ENCODE measurements around the gene THADA. TPM values are rescaled to one million over a fixed set of nuclear protein-coding genes. Genes with fewer than 3 reads are reported as not detected.
A peak's percentile ranks its signal among the peaks of the same experiment; 100 is the strongest.

THADA gene
- total and polyA plus RNA-seq, 4 experiments from 2014 or later = 20.3 to 44.8 (median 32.8) TPM

GRCh38 chr2:43482961-43483360 lies 112.9 kb downstream of the THADA start:
- no peaks in the 10 kb centered on the region for H3K27me3 Mint-ChIP-seq
- H3K9me3 Mint-ChIP-seq = no peaks in the 10 kb centered on the region
- H3K36me3 ChIP-seq (ENCODE audit: insufficient read depth, low read length) = no peaks in the 10 kb centered on the region
- H3K27me3 ChIP-seq (ENCODE audit: insufficient read depth, low read length) = no peaks in the 10 kb centered on the region
- intact Hi-C loops (cut with micrococcal nuclease) = loop anchor here (5.0 kb wide), 2 partner anchors 241 to 461 kb away; no protein-coding TSS in a partner anchor
- no peak overlapping the region for H3K4me3 ChIP-seq (ENCODE audit: low read length in 2 of 2)
- peak overlapping the region in 1 of 7 donors; percentile 9 for H3K27ac Mint-ChIP-seq
- no peak overlapping the region for H3K4me3 Mint-ChIP-seq
- ChIA-PET CTCF (ENCODE audit: partially characterized antibody) (interaction anchor here (1.2 to 4.3 kb wide), 5 partner anchors 58 to 537 kb away, joined by 3 to 120 read pairs (median 58); partner anchors contain the start of gene ZFP36L2), POLR2A (ENCODE audit: partially characterized antibody) (interaction anchor here (2.9 kb wide), 1 partner anchor 355 kb away, joined by 27 read pairs; no protein-coding TSS in a partner anchor)
- H3K4me1 Mint-ChIP-seq = peaks cover 0 to 7% (median 4%) of the 10 kb centered on the region in 4 donors
- H3K4me1 ChIP-seq (ENCODE audit: insufficient read depth, low read length) = peaks cover 4% of the 10 kb centered on the region
- peaks cover 23 to 28% of the 10 kb centered on the region in 2 donors for H3K36me3 Mint-ChIP-seq
- no peak for DNase-seq
- no peak overlapping the region for H3K27ac ChIP-seq (ENCODE audit: low read depth, low read length)
- H3K9me3 ChIP-seq (ENCODE audit: control insufficient read depth in 1 of 2, low read length in 2 of 2) = no peaks in the 10 kb centered on the region

- no peaks in the 10 kb centered on the region for H3K9me3 ChIP-seq (ENCODE audit: control insufficient read depth in 1 of 2, low read length in 2 of 2)
- peaks cover 23 to 31% of the 10 kb centered on the region in 2 donors for H3K36me3 Mint-ChIP-seq
- no peaks in the 10 kb centered on the region for H3K9me3 Mint-ChIP-seq
- ChIA-PET POLR2A (ENCODE audit: partially characterized antibody) (no interaction called here), CTCF (ENCODE audit: partially characterized antibody) (interaction anchor here (0.9 to 3.1 kb wide), 5 partner anchors 217 to 671 kb away, joined by 3 to 17 read pairs (median 6); no protein-coding TSS in a partner anchor)
- peaks cover 4% of the 10 kb centered on the region for H3K4me1 ChIP-seq (ENCODE audit: insufficient read depth, low read length)
- no peak overlapping the region for H3K27ac Mint-ChIP-seq
- H3K4me3 Mint-ChIP-seq = no peak overlapping the region
- no peak overlapping the region for H3K27ac ChIP-seq (ENCODE audit: low read depth, low read length)
- no peaks in the 10 kb centered on the region for H3K36me3 ChIP-seq (ENCODE audit: insufficient read depth, low read length)
- intact Hi-C loops (cut with micrococcal nuclease) = loop anchor here (5.0 kb wide), 2 partner anchors 240 to 460 kb away; no protein-coding TSS in a partner anchor
- no peak overlapping the region for H3K4me3 ChIP-seq (ENCODE audit: low read length in 2 of 2)
- DNase-seq = no peak
- no peaks in the 10 kb centered on the region for H3K27me3 ChIP-seq (ENCODE audit: insufficient read depth, low read length)
- no peaks in the 10 kb centered on the region for H3K27me3 Mint-ChIP-seq
- peaks cover 0 to 7% (median 4%) of the 10 kb centered on the region in 4 donors for H3K4me1 Mint-ChIP-seq
These were observed 113.8 kb downstream of the THADA start for GRCh38 chr2:43481927-43482542.

GRCh38 chr2:43480874-43481273 lies 115.0 kb downstream of the THADA start:
- POLR2A ChIA-PET (ENCODE audit: partially characterized antibody) = no interaction called here
- DNase-seq = no peak

GRCh38 chr2:43478412-43479086 lies 117.3 kb downstream of the THADA start:
- no peak overlapping the region for H3K4me3 ChIP-seq (ENCODE audit: low read length in 2 of 2)
- DNase-seq = no peak
- no peak overlapping the region for H3K27ac ChIP-seq (ENCODE audit: low read depth, low read length)
- H3K4me3 Mint-ChIP-seq = no peak overlapping the region
- no peaks in the 10 kb centered on the region for H3K27me3 ChIP-seq (ENCODE audit: insufficient read depth, low read length)
- peaks cover 36 to 40% of the 10 kb centered on the region in 2 donors for H3K36me3 Mint-ChIP-seq
- H3K36me3 ChIP-seq (ENCODE audit: insufficient read depth, low read length) = no peaks in the 10 kb centered on the region
- H3K4me1 ChIP-seq (ENCODE audit: insufficient read depth, low read length) = no peaks in the 10 kb centered on the region
- H3K4me1 Mint-ChIP-seq = peaks cover 0 to 7% (median 0%) of the 10 kb centered on the region in 4 donors
- intact Hi-C loops (cut with micrococcal nuclease) = no loop called here
- ChIA-PET POLR2A (ENCODE audit: partially characterized antibody) (interaction anchor here (1.1 to 2.1 kb wide), 2 partner anchors 252 to 254 kb away, joined by 4 read pairs; partner anchors contain the start of gene ZFP36L2), CTCF (ENCODE audit: partially characterized antibody) (interaction anchor here (1.7 to 2.5 kb wide), 2 partner anchors 351 to 650 kb away, joined by 5 to 10 read pairs; no protein-coding TSS in a partner anchor)
- H3K9me3 ChIP-seq (ENCODE audit: control insufficient read depth in 1 of 2, low read length in 2 of 2) = no peaks in the 10 kb centered on the region
- no peaks in the 10 kb centered on the region for H3K27me3 Mint-ChIP-seq
- no peaks in the 10 kb centered on the region for H3K9me3 Mint-ChIP-seq
- H3K27ac Mint-ChIP-seq = peak overlapping the region in 1 of 7 donors; percentile 12

More at GRCh38 chr2:43480874-43481273, 115.0 kb downstream of the THADA start:
- no peak overlapping the region for H3K4me3 Mint-ChIP-seq
- no peak overlapping the region for H3K27ac Mint-ChIP-seq
- H3K9me3 Mint-ChIP-seq = no peaks in the 10 kb centered on the region
- no peaks in the 10 kb centered on the region for H3K27me3 ChIP-seq (ENCODE audit: insufficient read depth, low read length)
- H3K36me3 ChIP-seq (ENCODE audit: insufficient read depth, low read length) = no peaks in the 10 kb centered on the region
- CTCF ChIA-PET (ENCODE audit: partially characterized antibody) = interaction anchor here (1.4 to 3.1 kb wide), 4 partner anchors 9 to 533 kb away, joined by 3 to 17 read pairs (median 7); no protein-coding TSS in a partner anchor
- peaks cover 4% of the 10 kb centered on the region for H3K4me1 ChIP-seq (ENCODE audit: insufficient read depth, low read length)
- H3K36me3 Mint-ChIP-seq = peaks cover 23 to 34% of the 10 kb centered on the region in 2 donors
- no peaks in the 10 kb centered on the region for H3K9me3 ChIP-seq (ENCODE audit: control insufficient read depth in 1 of 2, low read length in 2 of 2)
- intact Hi-C loops (cut with micrococcal nuclease) = loop anchor here (5.0 kb wide), 2 partner anchors 239 to 459 kb away; no protein-coding TSS in a partner anchor
- H3K4me1 Mint-ChIP-seq = peaks cover 0 to 7% (median 5%) of the 10 kb centered on the region in 4 donors
- H3K4me3 ChIP-seq (ENCODE audit: low read length in 2 of 2) = no peak overlapping the region
- H3K27ac ChIP-seq (ENCODE audit: low read depth, low read length) = no peak overlapping the region
- no peaks in the 10 kb centered on the region for H3K27me3 Mint-ChIP-seq

- peaks cover 0 to 5% (median 0%) of the 10 kb centered on the region in 4 donors for H3K4me1 Mint-ChIP-seq
- no peaks in the 10 kb centered on the region for H3K9me3 Mint-ChIP-seq
- no peaks in the 10 kb centered on the region for H3K9me3 ChIP-seq (ENCODE audit: control insufficient read depth in 1 of 2, low read length in 2 of 2)
- H3K27me3 ChIP-seq (ENCODE audit: insufficient read depth, low read length) = no peaks in the 10 kb centered on the region
- ChIA-PET CTCF (ENCODE audit: partially characterized antibody) (interaction anchor here (1.2 to 2.3 kb wide), 3 partner anchors 8 to 532 kb away, joined by 3 to 11 read pairs (median 5); no protein-coding TSS in a partner anchor), POLR2A (ENCODE audit: partially characterized antibody) (interaction anchor here (1.1 kb wide), 1 partner anchor 66 kb away, joined by 3 read pairs; no protein-coding TSS in a partner anchor)
- no peak overlapping the region for H3K4me3 Mint-ChIP-seq
- H3K36me3 ChIP-seq (ENCODE audit: insufficient read depth, low read length) = no peaks in the 10 kb centered on the region
- H3K4me1 ChIP-seq (ENCODE audit: insufficient read depth, low read length) = no peaks in the 10 kb centered on the region
- H3K27ac Mint-ChIP-seq = no peak overlapping the region
- peaks cover 29 to 41% of the 10 kb centered on the region in 2 donors for H3K36me3 Mint-ChIP-seq
- DNase-seq = no peak
- H3K4me3 ChIP-seq (ENCODE audit: low read length in 2 of 2) = no peak overlapping the region
- intact Hi-C loops (cut with micrococcal nuclease) = no loop called here
- H3K27me3 Mint-ChIP-seq = no peaks in the 10 kb centered on the region
- no peak overlapping the region for H3K27ac ChIP-seq (ENCODE audit: low read depth, low read length)
These were observed 119.9 kb downstream of the THADA start for GRCh38 chr2:43475922-43476321.

- Histone ChIP-seq H3K27ac (ENCODE audit: low read depth, low read length) (no peak overlapping the region), H3K4me3 (ENCODE audit: low read length in 2 of 2) (no peak overlapping the region), H3K4me1 (ENCODE audit: insufficient read depth, low read length) (no peaks in the 10 kb centered on the region), H3K9me3 (ENCODE audit: control insufficient read depth in 1 of 2, low read length in 2 of 2) (no peaks in the 10 kb centered on the region), H3K27me3 (ENCODE audit: insufficient read depth, low read length) (no peaks in the 10 kb centered on the region), H3K36me3 (ENCODE audit: insufficient read depth, low read length) (no peaks in the 10 kb centered on the region)
- H3K9me3 Mint-ChIP-seq = no peaks in the 10 kb centered on the region
- POLR2A ChIA-PET (ENCODE audit: partially characterized antibody) = interaction anchor here (1.1 kb wide), 1 partner anchor 67 kb away, joined by 3 read pairs; no protein-coding TSS in a partner anchor
- H3K36me3 Mint-ChIP-seq = peaks cover 33 to 45% of the 10 kb centered on the region in 2 donors
- H3K27ac Mint-ChIP-seq = no peak overlapping the region
- H3K27me3 Mint-ChIP-seq = no peaks in the 10 kb centered on the region
- CTCF ChIA-PET (ENCODE audit: partially characterized antibody) = interaction anchor here (0.6 to 2.3 kb wide), 4 partner anchors 9 to 531 kb away, joined by 3 to 11 read pairs (median 4); no protein-coding TSS in a partner anchor
- DNase-seq = no peak
- peaks cover 0 to 5% (median under 1%) of the 10 kb centered on the region in 4 donors for H3K4me1 Mint-ChIP-seq
- intact Hi-C loops (cut with micrococcal nuclease) = no loop called here
- H3K4me3 Mint-ChIP-seq = no peak overlapping the region
These were observed 120.5 kb downstream of the THADA start for GRCh38 chr2:43475137-43475846.
